ENCODE results near the gene DSP.

The DSP gene

DNA sequence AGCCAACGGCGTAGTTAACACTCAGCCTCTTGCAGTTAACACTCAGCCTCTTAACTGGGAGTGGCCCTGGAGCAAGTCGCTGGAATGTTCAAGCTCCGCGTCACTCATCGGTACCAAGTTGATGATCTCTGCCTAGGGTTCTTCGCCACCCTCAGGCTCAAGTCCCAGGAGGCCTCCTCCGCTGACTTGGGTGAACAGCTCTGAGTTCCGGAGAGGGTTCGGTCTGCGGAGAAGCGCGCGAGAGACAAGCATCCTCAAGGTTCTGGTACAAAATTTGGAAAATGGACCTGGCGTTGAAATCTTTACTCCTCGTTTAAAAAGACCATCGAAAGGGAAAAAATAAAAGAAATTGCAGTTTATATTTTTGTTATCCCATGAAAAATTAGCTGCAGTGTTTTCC, 876 bp upstream of the DSP start:
- Histone ChIP-seq H3K9me3 (ENCODE audit: insufficient read depth, low read length) (no peaks in the 10 kb centered on the region), H3K79me2 (ENCODE audit: low read length) (no peaks in the 10 kb centered on the region), H3K27me3 (ENCODE audit: low read depth, low read length) (0 out of 2 replicates have a peak, but pooled peaks cover 12% of the 10 kb centered on the region), H2AFZ (ENCODE audit: low read depth, low read length) (no peak overlapping the region), H3K36me3 (replicated peaks; ENCODE audit: low read depth, low read length) (no peaks in the 10 kb centered on the region), H3K4me1 (ENCODE audit: low read length) (no peaks in the 10 kb centered on the region), H3K27ac (ENCODE audit: low read length) (no peak overlapping the region), H4K20me1 (ENCODE audit: insufficient read depth, low read length) (no peaks in the 10 kb centered on the region), H3K4me3 (ENCODE audit: low read length) (no peak overlapping the region), H3K4me2 (ENCODE audit: low read length) (no peak overlapping the region), H3K9ac (ENCODE audit: low read length) (no peak overlapping the region)
- TF ChIP-seq, protein P1, sequence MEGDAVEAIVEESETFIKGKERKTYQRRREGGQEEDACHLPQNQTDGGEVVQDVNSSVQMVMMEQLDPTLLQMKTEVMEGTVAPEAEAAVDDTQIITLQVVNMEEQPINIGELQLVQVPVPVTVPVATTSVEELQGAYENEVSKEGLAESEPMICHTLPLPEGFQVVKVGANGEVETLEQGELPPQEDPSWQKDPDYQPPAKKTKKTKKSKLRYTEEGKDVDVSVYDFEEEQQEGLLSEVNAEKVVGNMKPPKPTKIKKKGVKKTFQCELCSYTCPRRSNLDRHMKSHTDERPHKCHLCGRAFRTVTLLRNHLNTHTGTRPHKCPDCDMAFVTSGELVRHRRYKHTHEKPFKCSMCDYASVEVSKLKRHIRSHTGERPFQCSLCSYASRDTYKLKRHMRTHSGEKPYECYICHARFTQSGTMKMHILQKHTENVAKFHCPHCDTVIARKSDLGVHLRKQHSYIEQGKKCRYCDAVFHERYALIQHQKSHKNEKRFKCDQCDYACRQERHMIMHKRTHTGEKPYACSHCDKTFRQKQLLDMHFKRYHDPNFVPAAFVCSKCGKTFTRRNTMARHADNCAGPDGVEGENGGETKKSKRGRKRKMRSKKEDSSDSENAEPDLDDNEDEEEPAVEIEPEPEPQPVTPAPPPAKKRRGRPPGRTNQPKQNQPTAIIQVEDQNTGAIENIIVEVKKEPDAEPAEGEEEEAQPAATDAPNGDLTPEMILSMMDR (IDR thresholded peaks at IDR 0.05; ENCODE audit: low read depth, low read length), result no peak
- TF ChIP-seq EZH2phosphoT487 (IDR thresholded peaks at IDR 0.05; ENCODE audit: low read depth), result no peak

DNA sequence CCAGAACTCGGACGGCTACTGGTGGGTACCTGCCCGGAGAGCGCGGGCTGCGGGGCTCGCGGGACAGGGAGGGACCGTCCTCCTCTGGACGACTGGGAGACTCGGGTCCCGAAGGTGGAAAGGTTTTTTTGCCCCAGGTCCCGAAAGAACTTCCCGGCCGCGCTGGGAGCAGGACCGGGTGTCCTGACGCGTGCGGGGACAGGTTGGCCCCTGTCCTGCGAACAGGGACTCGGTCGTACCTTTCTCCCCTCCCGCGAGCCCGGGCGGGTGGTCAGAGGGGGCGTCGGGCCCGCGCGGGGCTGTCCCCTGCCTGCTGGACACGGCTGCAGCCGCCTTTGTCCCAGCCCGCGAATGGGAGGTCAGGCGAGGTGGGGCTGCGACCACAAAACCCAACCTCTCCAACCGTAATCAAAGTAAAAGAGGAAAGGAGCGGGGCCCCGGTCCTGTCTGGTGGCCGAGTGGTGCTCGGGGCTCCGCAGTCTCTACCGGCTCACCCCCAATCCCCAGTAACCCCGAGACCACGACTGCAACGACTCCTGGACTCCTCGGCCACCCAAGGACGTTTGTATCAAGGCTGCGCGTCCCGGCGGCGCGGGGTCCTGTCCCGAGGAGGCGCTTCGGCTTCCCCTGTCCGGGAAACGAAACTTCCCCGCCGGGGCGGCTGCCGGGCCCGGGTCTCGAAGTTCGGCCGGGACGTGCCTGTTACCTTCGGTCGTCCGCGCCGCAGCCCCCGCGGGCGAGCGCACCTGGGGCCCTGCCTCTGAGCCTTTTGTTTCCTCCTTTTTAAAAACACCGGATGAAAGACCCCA, 798 bp downstream of the DSP start:
- Histone ChIP-seq H3K27me3 (ENCODE audit: low read depth, low read length) (0 out of 2 replicates have a peak, but pooled peaks cover 12% of the 10 kb centered on the region), H3K4me3 (ENCODE audit: low read length) (no peak overlapping the region), H3K9me3 (ENCODE audit: insufficient read depth, low read length) (no peaks in the 10 kb centered on the region), H3K4me1 (ENCODE audit: low read length) (no peaks in the 10 kb centered on the region), H3K27ac (ENCODE audit: low read length) (no peak overlapping the region), H3K79me2 (ENCODE audit: low read length) (no peaks in the 10 kb centered on the region), H3K9ac (ENCODE audit: low read length) (no peak overlapping the region), H3K4me2 (ENCODE audit: low read length) (no peak overlapping the region), H2AFZ (ENCODE audit: low read depth, low read length) (no peak overlapping the region), H4K20me1 (ENCODE audit: insufficient read depth, low read length) (no peaks in the 10 kb centered on the region), H3K36me3 (replicated peaks; ENCODE audit: low read depth, low read length) (no peaks in the 10 kb centered on the region)
- no peak for TF ChIP-seq EZH2phosphoT487 (IDR thresholded peaks at IDR 0.05; ENCODE audit: low read depth)
- TF ChIP-seq, protein P1 (IDR thresholded peaks at IDR 0.05; ENCODE audit: low read depth, low read length), result no peak

DNA sequence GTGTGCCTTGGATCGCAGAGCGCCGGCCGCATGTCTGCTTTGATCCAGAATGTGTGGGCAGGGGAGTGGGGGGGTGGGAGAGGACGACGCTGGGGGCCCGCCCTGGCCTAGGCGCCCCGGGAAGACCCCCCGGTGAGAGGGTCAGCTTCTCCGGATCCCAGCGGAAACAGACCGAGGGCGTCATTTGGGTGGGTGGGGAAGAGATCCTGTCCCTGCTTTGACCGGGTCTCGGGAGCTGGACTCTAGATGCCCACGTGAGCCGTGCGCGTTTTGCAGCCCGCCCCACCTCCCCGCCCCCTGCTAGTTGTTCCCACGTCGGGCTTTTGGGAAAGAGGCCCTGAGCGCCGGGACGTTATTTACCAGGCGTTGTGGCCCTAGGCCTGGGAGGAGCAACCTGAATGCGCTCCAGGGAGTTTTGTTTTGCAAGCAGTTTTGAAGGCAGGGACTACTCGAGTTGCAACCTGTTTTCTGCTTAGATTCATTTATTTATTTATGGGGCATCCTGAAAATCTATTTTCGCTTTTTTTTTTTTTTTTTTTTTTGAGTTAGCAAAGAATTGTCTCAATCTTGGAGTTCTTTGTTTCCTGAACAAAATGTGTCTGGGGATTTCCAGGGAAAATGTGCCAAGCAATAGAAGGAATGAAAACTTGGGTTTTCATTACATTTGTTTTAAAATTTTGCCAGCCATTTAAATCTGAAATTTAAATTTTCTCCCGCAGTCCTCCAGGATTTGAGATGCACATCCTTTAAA, 1.6 kb downstream of the DSP start:
- no peak overlapping the region for H3K9ac ChIP-seq (ENCODE audit: low read length)
- no peaks in the 10 kb centered on the region for H3K79me2 ChIP-seq (ENCODE audit: low read length)
- no peaks in the 10 kb centered on the region for H3K9me3 ChIP-seq (ENCODE audit: insufficient read depth, low read length)
- H3K27me3 ChIP-seq (ENCODE audit: low read depth, low read length), result 0 out of 2 replicates have a peak, but pooled peaks cover 12% of the 10 kb centered on the region
- no peaks in the 10 kb centered on the region for H4K20me1 ChIP-seq (ENCODE audit: insufficient read depth, low read length)
- H2AFZ ChIP-seq (ENCODE audit: low read depth, low read length), result no peak overlapping the region
- no peak overlapping the region for H3K4me2 ChIP-seq (ENCODE audit: low read length)
- no peaks in the 10 kb centered on the region for H3K36me3 ChIP-seq (replicated peaks; ENCODE audit: low read depth, low read length)
- no peak for TF ChIP-seq EZH2phosphoT487 (IDR thresholded peaks at IDR 0.05; ENCODE audit: low read depth)
- TF ChIP-seq, protein P1 (IDR thresholded peaks at IDR 0.05; ENCODE audit: low read depth, low read length), result no peak
- no peak overlapping the region for H3K27ac ChIP-seq (ENCODE audit: low read length)
- no peaks in the 10 kb centered on the region for H3K4me1 ChIP-seq (ENCODE audit: low read length)
- no peak overlapping the region for H3K4me3 ChIP-seq (ENCODE audit: low read length)

DNA sequence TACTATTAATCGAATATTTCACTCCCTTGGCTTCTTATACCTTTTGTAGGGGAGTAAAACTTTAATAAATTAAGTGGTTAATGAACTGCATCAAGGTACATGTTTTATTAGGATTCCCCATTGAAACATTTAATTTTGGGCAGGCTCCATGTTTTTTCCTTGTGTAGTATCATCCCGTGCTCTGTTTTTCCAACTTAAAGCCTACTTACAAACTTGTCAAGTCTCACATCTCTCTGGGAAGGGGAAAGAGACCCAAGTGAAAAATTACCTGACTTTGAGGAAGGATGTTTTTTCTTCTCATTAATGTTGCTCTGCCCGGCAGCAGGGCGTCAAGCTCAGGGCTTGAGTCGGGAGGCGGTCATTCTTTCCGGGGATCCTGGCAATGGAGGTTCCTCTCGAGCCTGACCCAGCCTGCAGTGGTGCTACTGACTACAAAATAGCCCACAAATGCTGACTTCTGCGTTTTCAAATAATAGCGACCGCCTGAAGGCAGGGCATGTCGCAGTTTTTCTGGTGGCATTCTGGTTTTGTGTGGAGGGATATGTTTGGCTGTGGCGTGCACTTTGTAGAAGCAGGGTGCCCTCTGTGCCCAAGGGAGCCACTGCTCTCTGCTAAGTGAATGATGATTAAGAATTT, 2.4 kb downstream of the DSP start:
- Histone ChIP-seq H3K9me3 (ENCODE audit: insufficient read depth, low read length) (no peaks in the 10 kb centered on the region), H3K9ac (ENCODE audit: low read length) (no peak overlapping the region), H2AFZ (ENCODE audit: low read depth, low read length) (no peak overlapping the region), H3K4me3 (ENCODE audit: low read length) (no peak overlapping the region), H3K79me2 (ENCODE audit: low read length) (no peaks in the 10 kb centered on the region), H4K20me1 (ENCODE audit: insufficient read depth, low read length) (no peaks in the 10 kb centered on the region), H3K27me3 (ENCODE audit: low read depth, low read length) (0 out of 2 replicates have a peak, but pooled peaks cover 7% of the 10 kb centered on the region), H3K27ac (ENCODE audit: low read length) (no peak overlapping the region), H3K36me3 (replicated peaks; ENCODE audit: low read depth, low read length) (no peaks in the 10 kb centered on the region), H3K4me1 (ENCODE audit: low read length) (no peaks in the 10 kb centered on the region), H3K4me2 (ENCODE audit: low read length) (no peak overlapping the region)
- no peak for TF ChIP-seq EZH2phosphoT487 (IDR thresholded peaks at IDR 0.05; ENCODE audit: low read depth)
- TF ChIP-seq, protein P1 (IDR thresholded peaks at IDR 0.05; ENCODE audit: low read depth, low read length), result no peak

Data from OCI-LY3 (cell line).